Measurements from ENCODE around the gene ARHGAP15.
A peak's percentile ranks its signal among the peaks of the same experiment; 100 is the strongest.

Gene ARHGAP15

GRCh38 chr2:143649226-143649740, 520.1 kb downstream of the ARHGAP15 start:
- no peak for DNase-seq (ENCODE audit: low read depth in 1 of 2, low spot score in 1 of 2)
- Histone ChIP-seq H3K27ac (replicated peaks) (no peak overlapping the region), H3K4me3 (replicated peaks; ENCODE audit: insufficient read depth, low read length) (no peak overlapping the region), H3K27me3 (ENCODE audit: insufficient read depth, poor library complexity, severe bottlenecking) (no peaks in the 10 kb centered on the region)
- no peak for TF ChIP-seq CTCF (IDR thresholded peaks at IDR 0.05; ENCODE audit: insufficient read depth, low read length)
- no peak for TF ChIP-seq REST (IDR thresholded peaks at IDR 0.05; ENCODE audit: insufficient replicate concordance, low read depth)
- TF ChIP-seq GABPA (IDR thresholded peaks at IDR 0.05; ENCODE audit: low read depth): no peak
- TF ChIP-seq SPI1 (IDR thresholded peaks at IDR 0.05; ENCODE audit: borderline replicate concordance, low read depth): no peak
- no peak for TF ChIP-seq POLR2AphosphoS5 (IDR thresholded peaks at IDR 0.05; ENCODE audit: low read depth)

GRCh38 chr2:143652692-143653091, 523.5 kb downstream of the ARHGAP15 start:
- H3K27ac ChIP-seq (replicated peaks): no peak overlapping the region
- no peak for DNase-seq (ENCODE audit: low read depth in 1 of 2, low spot score in 1 of 2)
- no peak for TF ChIP-seq SPI1 (IDR thresholded peaks at IDR 0.05; ENCODE audit: borderline replicate concordance, low read depth)
- no peak for TF ChIP-seq REST (IDR thresholded peaks at IDR 0.05; ENCODE audit: insufficient replicate concordance, low read depth)
- no peak for TF ChIP-seq CTCF (IDR thresholded peaks at IDR 0.05; ENCODE audit: insufficient read depth, low read length)
- TF ChIP-seq POLR2AphosphoS5 (IDR thresholded peaks at IDR 0.05; ENCODE audit: low read depth): no peak
- TF ChIP-seq GABPA (IDR thresholded peaks at IDR 0.05; ENCODE audit: low read depth): no peak
- H3K27me3 ChIP-seq (ENCODE audit: insufficient read depth, poor library complexity, severe bottlenecking): no peaks in the 10 kb centered on the region
- no peak overlapping the region for H3K4me3 ChIP-seq (replicated peaks; ENCODE audit: insufficient read depth, low read length)

GRCh38 chr2:143668234-143668633, 539.0 kb downstream of the ARHGAP15 start:
- Histone ChIP-seq H3K27ac (replicated peaks) (no peak overlapping the region), H3K27me3 (ENCODE audit: insufficient read depth, poor library complexity, severe bottlenecking) (no peaks in the 10 kb centered on the region), H3K4me3 (replicated peaks; ENCODE audit: insufficient read depth, low read length) (no peak overlapping the region)
- TF ChIP-seq POLR2AphosphoS5 (IDR thresholded peaks at IDR 0.05; ENCODE audit: low read depth) (no peak), GABPA (IDR thresholded peaks at IDR 0.05; ENCODE audit: low read depth) (no peak)
- no peak for DNase-seq (ENCODE audit: low read depth in 1 of 2, low spot score in 1 of 2)

GRCh38 chr2:143674051-143674450, 544.8 kb downstream of the ARHGAP15 start:
- Histone ChIP-seq H3K4me3 (replicated peaks; ENCODE audit: insufficient read depth, low read length) (no peak overlapping the region), H3K27me3 (ENCODE audit: insufficient read depth, poor library complexity, severe bottlenecking) (no peaks in the 10 kb centered on the region), H3K27ac (replicated peaks) (no peak overlapping the region)
- no peak for DNase-seq (ENCODE audit: low read depth in 1 of 2, low spot score in 1 of 2)
- no peak for TF ChIP-seq GABPA (IDR thresholded peaks at IDR 0.05; ENCODE audit: low read depth)
- no peak for TF ChIP-seq CTCF (IDR thresholded peaks at IDR 0.05; ENCODE audit: insufficient read depth, low read length)
- TF ChIP-seq SPI1 (IDR thresholded peaks at IDR 0.05; ENCODE audit: borderline replicate concordance, low read depth): peak; percentile 18; the same call in 1 of the 2 replicates
- TF ChIP-seq REST (IDR thresholded peaks at IDR 0.05; ENCODE audit: insufficient replicate concordance, low read depth): no peak

All from HL-60 (cell line).